ENCODE data around the gene LRRTM4. TPM values are rescaled to one million over a fixed set of nuclear protein-coding genes. Genes with fewer than 3 reads are reported as not detected.

LRRTM4 gene
- total RNA-seq, 2 experiments from 2014 or later = not detected

DNA sequence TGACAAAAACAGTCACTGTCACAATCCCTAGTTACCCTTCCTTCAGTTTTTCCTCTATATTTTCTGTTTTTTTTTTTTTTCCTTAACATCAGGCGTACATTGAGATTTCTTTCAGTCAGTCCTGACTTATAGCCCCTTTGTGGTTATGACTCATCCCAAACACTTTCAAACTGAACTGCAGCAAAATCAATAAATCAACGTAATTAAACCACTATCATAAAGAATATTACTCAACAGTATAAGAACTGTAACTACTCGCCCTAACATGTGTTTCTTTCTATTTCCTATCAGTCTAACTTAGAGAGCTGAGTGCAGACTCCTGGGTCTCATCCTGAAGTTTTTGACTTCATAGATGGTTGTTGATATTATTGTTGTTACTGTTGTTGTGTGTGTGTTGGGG, 523.5 kb downstream of the LRRTM4 start:
- Mint-ChIP-seq H3K36me3 (no peaks in the 10 kb centered on the region), H3K9me3 (peaks cover 4% of the 10 kb centered on the region), H3K4me3 (no peak overlapping the region), H3K4me1 (no peaks in the 10 kb centered on the region), H3K27me3 (no peaks in the 10 kb centered on the region), H3K27ac (no peak overlapping the region)
- POLR2A ChIA-PET = no interaction called here
- no peak for DNase-seq
- no peak for ATAC-seq (ENCODE audit: low read depth)

DNA sequence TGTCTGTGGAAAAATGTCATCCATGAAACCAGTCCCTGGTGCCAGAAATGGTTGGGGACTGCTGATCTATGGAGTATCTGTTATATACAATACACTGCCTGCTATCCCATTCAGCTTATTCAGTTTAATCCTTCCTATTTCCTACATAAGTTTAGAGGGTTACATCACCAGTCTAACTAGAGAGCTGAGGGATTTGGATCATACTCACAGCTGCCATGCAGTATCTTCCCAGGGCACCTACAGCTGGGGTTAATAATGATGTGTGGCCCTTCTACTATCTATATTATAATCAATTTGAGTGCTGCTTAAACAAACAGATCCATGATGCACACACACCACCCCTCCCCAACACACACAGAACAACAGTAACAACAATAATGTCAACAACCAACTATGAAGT, 524.0 kb downstream of the LRRTM4 start:
- H3K9me3 Mint-ChIP-seq = peaks cover 1% of the 10 kb centered on the region
- H3K4me1 Mint-ChIP-seq = no peaks in the 10 kb centered on the region
- ATAC-seq (ENCODE audit: low read depth) = no peak
- DNase-seq = no peak
- H3K4me3 Mint-ChIP-seq = no peak overlapping the region
- no peak overlapping the region for H3K27ac Mint-ChIP-seq
- POLR2A ChIA-PET = no interaction called here
- no peaks in the 10 kb centered on the region for H3K36me3 Mint-ChIP-seq
- no peaks in the 10 kb centered on the region for H3K27me3 Mint-ChIP-seq

DNA sequence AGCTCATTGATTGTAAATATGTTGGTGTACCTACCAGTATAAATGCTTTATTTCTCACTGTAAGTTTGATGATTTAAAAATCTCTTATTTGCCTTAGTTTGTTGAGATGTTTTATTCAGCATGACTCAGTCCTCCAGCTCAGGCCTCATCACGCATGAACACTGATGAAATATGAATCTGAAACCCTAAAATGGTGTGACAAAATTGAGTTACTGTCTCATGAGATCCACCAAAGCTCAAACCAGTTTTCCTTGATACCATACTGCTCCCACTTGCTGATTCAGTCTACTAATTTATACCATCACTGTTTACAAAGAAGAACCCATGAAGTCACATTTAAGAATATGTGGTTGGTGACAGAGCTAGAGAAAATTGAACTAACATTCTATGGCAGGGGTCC, 524.9 kb downstream of the LRRTM4 start:
- Mint-ChIP-seq H3K4me1 (no peaks in the 10 kb centered on the region), H3K36me3 (no peaks in the 10 kb centered on the region), H3K9me3 (peaks cover 1% of the 10 kb centered on the region), H3K27me3 (no peaks in the 10 kb centered on the region), H3K4me3 (no peak overlapping the region), H3K27ac (no peak overlapping the region)
- POLR2A ChIA-PET = no interaction called here
- DNase-seq = no peak
- no peak for ATAC-seq (ENCODE audit: low read depth)

- no peak overlapping the region for H3K27ac Mint-ChIP-seq
- H3K9me3 Mint-ChIP-seq = no peaks in the 10 kb centered on the region
- H3K4me1 Mint-ChIP-seq = no peaks in the 10 kb centered on the region
- no peak overlapping the region for H3K4me3 Mint-ChIP-seq
- ATAC-seq (ENCODE audit: low read depth) = no peak
- no peaks in the 10 kb centered on the region for H3K27me3 Mint-ChIP-seq
- H3K36me3 Mint-ChIP-seq = no peaks in the 10 kb centered on the region
- DNase-seq = no peak
- POLR2A ChIA-PET = no interaction called here
These were observed 536.6 kb downstream of the LRRTM4 start for GRCh38 chr2:76985387-76986136.

GRCh38 chr2:76984359-76984758, 537.8 kb downstream of the LRRTM4 start:
- no peaks in the 10 kb centered on the region for H3K4me1 Mint-ChIP-seq
- DNase-seq = no peak
- H3K36me3 Mint-ChIP-seq = no peaks in the 10 kb centered on the region
- no peaks in the 10 kb centered on the region for H3K9me3 Mint-ChIP-seq
- ATAC-seq (ENCODE audit: low read depth) = no peak
- H3K4me3 Mint-ChIP-seq = no peak overlapping the region
- H3K27me3 Mint-ChIP-seq = no peaks in the 10 kb centered on the region
- H3K27ac Mint-ChIP-seq = no peak overlapping the region
- POLR2A ChIA-PET = no interaction called here

DNA sequence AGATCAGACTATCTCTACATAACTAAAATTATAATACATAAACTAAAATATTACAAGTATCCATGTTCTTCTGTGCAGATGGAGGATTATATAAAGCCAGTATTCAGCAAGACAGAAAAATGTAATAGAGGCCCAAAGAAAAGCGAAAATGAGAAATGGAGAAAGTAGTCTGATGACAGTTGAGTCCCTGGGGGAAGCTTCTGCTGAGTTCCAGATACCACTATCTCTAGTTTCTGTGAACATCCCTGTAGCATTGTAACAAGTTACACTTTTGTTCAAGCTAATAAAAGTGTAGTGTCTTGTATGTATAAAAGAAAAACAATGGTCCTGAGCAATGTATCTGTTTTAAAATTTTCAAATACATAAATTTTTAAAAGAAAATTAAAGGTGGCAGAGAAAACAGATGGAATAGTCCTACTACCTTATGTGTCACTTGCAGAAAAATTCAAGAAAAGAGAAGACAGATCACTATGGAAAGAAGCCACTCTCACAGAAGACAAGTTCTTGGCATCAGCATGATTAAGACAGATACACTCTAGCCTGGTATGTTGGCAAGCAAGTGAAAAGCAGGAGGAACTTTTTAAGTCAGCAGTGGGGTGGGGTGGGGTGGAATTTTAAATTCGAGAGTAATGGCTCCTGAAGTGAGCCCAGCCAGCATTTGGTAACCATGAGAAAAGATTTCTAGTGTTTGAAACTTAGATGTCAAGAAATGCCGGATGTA, 541.9 kb downstream of the LRRTM4 start:
- no peak overlapping the region for H3K27ac Mint-ChIP-seq
- no peak overlapping the region for H3K4me3 Mint-ChIP-seq
- no peaks in the 10 kb centered on the region for H3K27me3 Mint-ChIP-seq
- POLR2A ChIA-PET = no interaction called here
- no peaks in the 10 kb centered on the region for H3K9me3 Mint-ChIP-seq
- no peak for DNase-seq
- H3K4me1 Mint-ChIP-seq = no peaks in the 10 kb centered on the region
- ATAC-seq (ENCODE audit: low read depth) = no peak
- no peaks in the 10 kb centered on the region for H3K36me3 Mint-ChIP-seq

DNA sequence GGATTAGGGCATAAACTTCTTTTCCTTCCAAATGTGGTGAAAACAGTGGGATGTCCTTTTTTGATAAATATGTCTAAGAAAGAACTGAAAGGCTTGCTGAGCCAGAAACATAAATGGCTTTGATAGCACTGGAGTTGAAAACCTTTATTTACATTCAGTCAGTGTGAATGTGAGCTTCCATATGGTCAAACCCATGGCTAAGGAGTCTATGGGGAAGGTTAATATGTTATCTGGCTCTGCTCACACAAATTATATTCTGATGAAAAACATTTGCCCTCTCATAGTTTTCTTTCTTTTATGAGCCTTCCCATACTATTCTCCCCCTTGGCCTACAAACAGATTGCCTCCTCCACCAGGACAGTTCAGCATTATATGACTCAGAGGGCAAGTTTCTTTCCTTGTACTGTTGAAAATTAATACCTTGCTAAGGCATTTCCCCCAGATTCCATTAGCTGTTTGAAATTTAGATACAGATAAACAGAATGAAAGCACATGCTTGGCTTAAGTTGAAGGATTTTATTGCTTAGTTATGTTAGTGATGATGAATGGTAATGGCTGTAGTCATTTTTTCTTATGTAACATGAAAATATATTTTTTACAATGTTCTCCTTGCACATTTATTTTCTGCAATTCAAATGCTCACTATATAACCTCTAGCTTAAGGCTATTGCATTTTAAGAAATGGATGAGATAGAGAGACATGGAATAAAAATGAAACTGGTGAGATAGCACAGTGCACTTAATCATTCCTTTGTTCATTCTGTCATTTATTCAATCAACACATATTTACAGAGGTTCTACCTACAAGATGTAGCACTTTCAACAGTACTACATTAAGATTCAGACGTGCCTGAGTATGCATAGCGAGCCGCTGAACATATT, 544.1 kb downstream of the LRRTM4 start:
- ATAC-seq (ENCODE audit: low read depth) (no peak), DNase-seq (no peak)
- H3K4me1 Mint-ChIP-seq = no peaks in the 10 kb centered on the region
- no peaks in the 10 kb centered on the region for H3K9me3 Mint-ChIP-seq
- H3K36me3 Mint-ChIP-seq = no peaks in the 10 kb centered on the region
- H3K27me3 Mint-ChIP-seq = no peaks in the 10 kb centered on the region
- POLR2A ChIA-PET = no interaction called here
- H3K4me3 Mint-ChIP-seq = no peak overlapping the region
- H3K27ac Mint-ChIP-seq = no peak overlapping the region

DNA sequence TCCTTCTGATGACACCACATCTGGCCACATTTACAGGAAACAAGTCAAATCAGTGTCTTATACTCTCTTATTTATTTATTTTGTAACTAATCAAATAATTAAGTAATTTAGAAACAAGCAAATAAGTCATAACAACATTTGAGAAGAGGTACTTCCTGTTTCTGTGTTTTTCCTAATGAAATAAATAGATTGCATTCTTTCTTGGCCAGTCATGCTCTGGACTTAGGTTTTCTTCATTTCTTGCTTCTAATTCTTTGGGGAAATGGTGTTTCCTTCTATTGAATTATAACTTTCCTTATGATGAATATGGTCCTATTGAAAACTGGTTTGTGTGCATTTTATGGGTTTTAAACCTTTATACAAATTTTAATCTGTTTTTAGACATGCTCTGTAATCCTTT, 546.4 kb downstream of the LRRTM4 start:
- H3K4me3 Mint-ChIP-seq = no peak overlapping the region
- H3K27ac Mint-ChIP-seq = no peak overlapping the region
- H3K27me3 Mint-ChIP-seq = no peaks in the 10 kb centered on the region
- DNase-seq (no peak), ATAC-seq (ENCODE audit: low read depth) (no peak)
- no peaks in the 10 kb centered on the region for H3K4me1 Mint-ChIP-seq
- no peaks in the 10 kb centered on the region for H3K36me3 Mint-ChIP-seq
- H3K9me3 Mint-ChIP-seq = no peaks in the 10 kb centered on the region
- POLR2A ChIA-PET = no interaction called here

- no peak for DNase-seq
- POLR2A ChIA-PET = no interaction called here
- Mint-ChIP-seq H3K4me3 (no peak overlapping the region), H3K4me1 (no peaks in the 10 kb centered on the region), H3K9me3 (no peaks in the 10 kb centered on the region), H3K27ac (no peak overlapping the region), H3K36me3 (no peaks in the 10 kb centered on the region), H3K27me3 (no peaks in the 10 kb centered on the region)
- ATAC-seq (ENCODE audit: low read depth) = no peak
These were observed 548.6 kb downstream of the LRRTM4 start for GRCh38 chr2:76973610-76974009.

DNA sequence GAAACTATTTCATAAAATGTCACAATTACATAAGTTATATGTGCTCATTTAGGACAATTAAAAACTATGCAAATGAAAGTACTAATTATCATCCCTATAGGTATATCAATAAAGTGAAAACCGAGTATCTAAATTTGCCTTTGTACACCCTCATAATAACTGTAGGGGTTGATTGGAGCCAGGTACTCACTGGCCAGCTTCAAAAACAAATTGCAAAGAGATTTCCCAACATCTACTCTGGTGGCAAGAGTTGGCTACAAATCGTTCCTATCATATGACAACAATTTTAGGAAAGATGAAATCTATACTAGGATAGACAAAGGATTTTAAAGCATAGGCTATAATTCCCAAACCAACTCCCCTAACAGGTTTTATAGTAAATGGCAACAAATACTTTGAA, 556.4 kb downstream of the LRRTM4 start:
- DNase-seq = no peak
- Mint-ChIP-seq H3K4me1 (no peaks in the 10 kb centered on the region), H3K9me3 (peaks cover 2% of the 10 kb centered on the region), H3K4me3 (no peak overlapping the region), H3K27ac (no peak overlapping the region), H3K36me3 (no peaks in the 10 kb centered on the region), H3K27me3 (no peaks in the 10 kb centered on the region)
- no peak for ATAC-seq (ENCODE audit: low read depth)
- POLR2A ChIA-PET = no interaction called here

DNA sequence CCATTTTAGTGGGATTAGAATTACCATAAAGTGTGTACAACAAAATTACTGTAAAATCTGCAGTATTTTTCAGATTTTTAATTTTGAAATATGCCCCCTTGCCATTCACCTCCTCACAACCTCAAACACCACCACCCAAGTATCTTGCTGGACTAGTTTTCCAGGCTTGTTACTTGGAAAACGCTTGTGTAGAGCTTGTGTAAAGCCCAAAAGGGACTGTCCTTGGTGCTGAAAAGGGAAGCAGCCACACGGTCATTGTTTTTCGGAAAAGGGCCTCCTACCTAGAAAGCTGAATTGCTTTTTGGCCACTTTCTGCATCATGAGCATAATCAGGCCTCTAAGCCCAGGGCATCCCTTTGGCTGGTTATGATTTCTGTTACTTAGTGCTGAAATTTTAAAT, 563.4 kb downstream of the LRRTM4 start:
- no peak overlapping the region for H3K4me3 Mint-ChIP-seq
- no peaks in the 10 kb centered on the region for H3K36me3 Mint-ChIP-seq
- no peaks in the 10 kb centered on the region for H3K27me3 Mint-ChIP-seq
- peaks cover 1% of the 10 kb centered on the region for H3K9me3 Mint-ChIP-seq
- DNase-seq = no peak
- no peaks in the 10 kb centered on the region for H3K4me1 Mint-ChIP-seq
- POLR2A ChIA-PET = no interaction called here
- ATAC-seq (ENCODE audit: low read depth) = no peak
- no peak overlapping the region for H3K27ac Mint-ChIP-seq

DNA sequence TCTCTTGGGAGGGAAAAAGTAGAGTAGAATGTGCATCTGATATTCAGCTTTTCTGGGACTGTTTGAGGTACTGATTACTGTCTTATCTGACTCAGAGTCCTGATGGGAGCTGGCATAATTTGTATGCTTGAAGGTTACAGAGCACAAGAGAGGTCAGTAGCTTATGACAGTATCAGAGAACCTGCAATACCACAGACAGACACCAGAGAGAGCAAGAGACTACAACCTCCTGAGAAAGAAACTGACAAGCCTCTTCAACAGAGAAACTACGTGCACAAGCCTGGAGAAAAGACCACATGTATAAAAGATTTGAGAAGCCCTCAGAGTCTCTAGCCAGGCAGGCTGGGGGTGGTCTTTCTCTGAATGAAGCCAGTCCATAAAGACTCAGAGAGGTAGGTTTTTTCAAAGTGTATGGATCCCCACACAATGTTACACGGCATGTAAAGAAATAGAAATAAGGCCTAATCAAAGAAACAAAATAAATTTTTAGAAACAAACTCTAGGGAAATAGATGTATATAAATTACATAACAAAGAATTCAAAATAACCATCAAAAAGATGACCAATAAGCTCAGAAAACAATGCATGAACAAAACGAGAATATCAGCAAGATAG, 568.3 kb downstream of the LRRTM4 start:
- no peaks in the 10 kb centered on the region for H3K27me3 Mint-ChIP-seq
- POLR2A ChIA-PET = no interaction called here
- no peaks in the 10 kb centered on the region for H3K9me3 Mint-ChIP-seq
- H3K27ac Mint-ChIP-seq = no peak overlapping the region
- ATAC-seq (ENCODE audit: low read depth) (no peak), DNase-seq (no peak)
- H3K4me3 Mint-ChIP-seq = no peak overlapping the region
- H3K36me3 Mint-ChIP-seq = no peaks in the 10 kb centered on the region
- H3K4me1 Mint-ChIP-seq = no peaks in the 10 kb centered on the region

DNA sequence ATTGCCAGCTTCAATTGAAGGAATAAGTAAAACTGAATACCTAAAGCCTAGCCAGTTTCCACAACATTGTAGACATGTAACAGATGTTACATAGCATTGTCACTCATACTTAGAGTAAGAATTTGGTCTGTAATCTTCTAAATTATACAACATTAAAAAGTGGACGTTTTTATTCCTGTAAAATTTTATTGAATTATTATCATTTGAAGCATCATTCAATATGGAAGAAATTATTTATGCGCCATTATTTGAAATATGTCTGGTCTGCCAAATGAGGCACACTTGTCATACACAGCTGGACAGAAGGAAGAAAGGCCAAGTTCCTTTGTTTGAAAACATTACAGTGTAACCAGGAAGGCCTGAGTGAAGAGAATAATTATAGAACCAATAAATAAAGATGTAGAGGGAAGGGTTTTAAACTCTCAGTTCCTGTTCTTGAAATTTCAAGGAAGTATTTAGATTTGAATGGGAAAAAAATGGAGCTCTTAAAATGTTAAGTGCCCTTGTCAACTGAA, 575.5 kb downstream of the LRRTM4 start:
- no peak overlapping the region for H3K4me3 Mint-ChIP-seq
- POLR2A ChIA-PET = no interaction called here

More for the DNA sequence above, 575.5 kb downstream of the LRRTM4 start:
- Mint-ChIP-seq H3K27ac (no peak overlapping the region), H3K4me1 (no peaks in the 10 kb centered on the region), H3K27me3 (no peaks in the 10 kb centered on the region), H3K36me3 (no peaks in the 10 kb centered on the region), H3K9me3 (peaks cover 4% of the 10 kb centered on the region)
- ATAC-seq (ENCODE audit: low read depth) (no peak), DNase-seq (no peak)
